NB4 (cell line): ENCODE measurements around the gene HMMR.

Experiments
- DNase-seq: peaks from one replicate; pipeline ENCODE4 v3.0.0; 2010; ENCODE audit warnings: low read depth
- H3K4me3 ChIP-seq: one replicate; pipeline ENCODE4 v1.5.1; 2011; ENCODE audit warnings: mild to moderate bottlenecking, low read depth, low read length, moderate library complexity
- CTCF ChIP-seq: IDR thresholded peaks from one replicate; pipeline ENCODE4 v1.5.1; 2012; ENCODE audit warnings: low read depth, low read length
- MYC ChIP-seq: IDR thresholded peaks from 2 replicates; pipeline ENCODE4 v1.6.1; 2011; ENCODE audit warnings: low read depth, low read length
- POLR2A ChIP-seq: IDR thresholded peaks from 2 replicates; pipeline ENCODE4 v1.6.1; 2011; ENCODE audit warnings: mild to moderate bottlenecking; ENCODE audit not compliant: insufficient read length; ENCODE audit errors: extremely low read depth
- TF ChIP-seq, protein P1 (sequence below): IDR thresholded peaks from 2 replicates; pipeline ENCODE4 v1.6.1; 2011; ENCODE audit warnings: low read depth, low read length

The HMMR gene

GRCh38 chr5:163459819-163460561 is 442 bp upstream of the HMMR start, which contains the start of gene NUDCD2:
TSS of gene NUDCD2 (minus strand) at chr5:163460102. CDS start at chr5:163460050, 52 bp downstream.
- peak; percentile 96 for TF ChIP-seq POLR2A
- no peak for TF ChIP-seq CTCF
- TF ChIP-seq, protein P1, sequence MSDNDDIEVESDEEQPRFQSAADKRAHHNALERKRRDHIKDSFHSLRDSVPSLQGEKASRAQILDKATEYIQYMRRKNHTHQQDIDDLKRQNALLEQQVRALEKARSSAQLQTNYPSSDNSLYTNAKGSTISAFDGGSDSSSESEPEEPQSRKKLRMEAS: peak; percentile 48
- TF ChIP-seq MYC: peak; percentile 83
- peak; percentile 98 for DNase-seq
- peak within 1 kb of the TSS; percentile 100 for H3K4me3 ChIP-seq

DNA sequence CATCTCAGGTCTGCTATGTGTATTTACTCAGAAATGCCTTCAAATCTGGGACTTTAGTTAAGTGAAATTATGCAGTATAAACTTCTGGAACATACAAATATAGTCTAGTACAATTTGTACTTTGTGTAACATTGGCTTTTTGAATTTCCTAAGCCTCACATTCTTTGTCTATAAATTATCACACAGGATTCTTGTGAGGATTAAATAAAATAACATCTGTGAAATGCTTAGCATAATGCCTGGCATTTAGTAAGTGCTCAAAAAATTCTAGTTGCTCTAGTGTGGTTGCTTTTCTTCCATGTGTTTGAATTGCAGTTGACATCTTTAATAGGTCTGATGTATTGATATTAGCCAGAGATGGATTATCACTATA is 2.6 kb downstream of the HMMR start:
- peak overlapping the region; percentile 35 for H3K4me3 ChIP-seq
- TF ChIP-seq POLR2A (no peak), CTCF (no peak), MYC (no peak)
- TF ChIP-seq, protein P1: no peak
- no peak for DNase-seq

DNA sequence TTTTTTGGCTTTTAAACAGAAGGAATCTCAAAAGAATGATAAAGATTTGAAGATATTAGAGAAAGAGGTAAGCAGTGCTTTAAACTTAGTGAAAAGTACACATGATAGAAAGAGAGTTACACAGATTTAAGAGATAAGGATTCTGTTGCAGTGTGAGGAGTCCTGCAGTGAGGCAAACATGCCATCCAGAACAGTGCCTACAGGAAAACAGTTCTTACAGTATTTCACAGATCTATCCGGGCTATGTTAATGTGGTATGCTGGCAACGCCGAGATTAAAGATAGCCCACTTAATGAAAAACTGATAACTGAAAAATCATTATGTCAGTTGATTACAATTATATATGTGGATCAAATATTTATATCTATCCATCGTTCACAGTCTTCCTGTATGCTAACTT is 7.2 kb downstream of the HMMR start:
- TF ChIP-seq, protein P1: no peak
- TF ChIP-seq MYC: no peak
- no peak for TF ChIP-seq POLR2A
- no peak for TF ChIP-seq CTCF
- no peak for DNase-seq
- no peak overlapping the region for H3K4me3 ChIP-seq

DNA sequence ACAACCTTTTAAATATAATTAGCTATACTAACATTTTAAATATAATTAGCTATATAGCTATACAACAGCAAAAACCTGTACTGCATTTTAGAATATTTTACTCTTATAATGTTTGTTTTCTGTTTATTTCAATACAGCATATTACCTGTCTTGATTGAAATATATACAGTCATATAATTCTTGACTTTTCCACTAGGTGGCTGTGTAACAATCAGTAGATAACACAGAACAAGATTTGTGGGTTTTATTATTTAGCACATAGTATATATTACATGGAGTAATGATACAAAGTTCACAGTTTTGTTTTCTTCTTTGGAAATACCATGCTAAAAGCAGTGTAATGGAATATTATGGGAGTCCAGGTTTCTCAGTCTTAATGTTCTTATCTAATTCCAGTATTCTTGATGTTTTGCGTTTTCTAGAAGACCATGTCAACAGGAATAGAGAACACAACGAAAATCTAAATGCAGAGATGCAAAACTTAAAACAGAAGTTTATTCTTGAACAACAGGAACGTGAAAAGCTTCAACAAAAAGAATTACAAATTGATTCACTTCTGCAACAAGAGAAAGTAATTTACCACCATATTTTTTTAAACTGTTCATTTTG is 13.3 kb downstream of the HMMR start:
- TF ChIP-seq, protein P1: no peak
- TF ChIP-seq POLR2A (no peak), CTCF (no peak)
- DNase-seq: no peak
- no peak overlapping the region for H3K4me3 ChIP-seq

GRCh38 chr5:163475411-163475810 is 15.0 kb downstream of the HMMR start:
- no peak for DNase-seq
- TF ChIP-seq, protein P1: no peak
- TF ChIP-seq POLR2A (no peak), MYC (no peak), CTCF (no peak)
- H3K4me3 ChIP-seq: no peak overlapping the region
